ENCODE measurements around the gene LYSMD2.

DNA sequence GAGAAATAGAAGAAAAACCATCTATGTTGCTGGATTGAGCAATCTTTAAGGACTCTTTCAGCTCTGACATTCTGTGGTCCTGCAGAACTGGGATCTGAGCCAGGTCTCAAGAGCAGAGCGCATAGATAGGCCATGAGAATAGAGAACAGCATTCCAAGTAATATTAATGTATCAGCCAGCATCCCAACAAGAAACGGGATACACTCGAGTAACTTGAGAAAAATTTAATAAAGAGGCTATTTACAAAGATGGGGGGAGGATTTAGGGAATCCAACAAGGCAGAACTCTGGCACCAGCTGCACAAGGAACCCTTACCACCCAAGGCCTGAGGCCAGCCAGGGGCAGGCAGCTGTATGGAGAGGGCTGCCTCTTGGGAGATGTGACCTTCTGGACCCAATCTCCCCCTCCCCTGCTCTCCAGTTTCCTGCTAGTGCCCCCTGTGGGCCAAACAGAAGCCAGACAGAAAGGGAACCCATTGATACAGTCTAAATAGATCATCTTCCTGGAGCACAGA, 22.2 kb upstream of the LYSMD2 start:
- TF ChIP-seq EZH2 (IDR thresholded peaks at IDR 0.05; ENCODE audit: borderline replicate concordance, low read depth, low read length, severe bottlenecking) = no peak
- TF ChIP-seq, protein P1, sequence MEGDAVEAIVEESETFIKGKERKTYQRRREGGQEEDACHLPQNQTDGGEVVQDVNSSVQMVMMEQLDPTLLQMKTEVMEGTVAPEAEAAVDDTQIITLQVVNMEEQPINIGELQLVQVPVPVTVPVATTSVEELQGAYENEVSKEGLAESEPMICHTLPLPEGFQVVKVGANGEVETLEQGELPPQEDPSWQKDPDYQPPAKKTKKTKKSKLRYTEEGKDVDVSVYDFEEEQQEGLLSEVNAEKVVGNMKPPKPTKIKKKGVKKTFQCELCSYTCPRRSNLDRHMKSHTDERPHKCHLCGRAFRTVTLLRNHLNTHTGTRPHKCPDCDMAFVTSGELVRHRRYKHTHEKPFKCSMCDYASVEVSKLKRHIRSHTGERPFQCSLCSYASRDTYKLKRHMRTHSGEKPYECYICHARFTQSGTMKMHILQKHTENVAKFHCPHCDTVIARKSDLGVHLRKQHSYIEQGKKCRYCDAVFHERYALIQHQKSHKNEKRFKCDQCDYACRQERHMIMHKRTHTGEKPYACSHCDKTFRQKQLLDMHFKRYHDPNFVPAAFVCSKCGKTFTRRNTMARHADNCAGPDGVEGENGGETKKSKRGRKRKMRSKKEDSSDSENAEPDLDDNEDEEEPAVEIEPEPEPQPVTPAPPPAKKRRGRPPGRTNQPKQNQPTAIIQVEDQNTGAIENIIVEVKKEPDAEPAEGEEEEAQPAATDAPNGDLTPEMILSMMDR (IDR thresholded peaks at IDR 0.05; ENCODE audit: borderline replicate concordance, extremely low read depth, low read length, poor library complexity, severe bottlenecking) = no peak
